Measurements from ENCODE around the gene ARHGAP9. TPM values are rescaled to one million over a fixed set of nuclear protein-coding genes. Genes with fewer than 3 reads are reported as not detected.
A peak's percentile ranks its signal among the peaks of the same experiment; 100 is the strongest.

The ARHGAP9 gene
- total RNA-seq, 1 donor from 2014 or later = 5.0 TPM

- DNase-seq = no peak
Measured at GRCh38 chr12:57472391-57472790, 7.3 kb downstream of the ARHGAP9 start.

GRCh38 chr12:57471661-57472060 is 8.0 kb downstream of the ARHGAP9 start:
- DNase-seq = no peak

GRCh38 chr12:57470970-57471656 is 8.6 kb downstream of the ARHGAP9 start:
- no peak for DNase-seq

- DNase-seq = no peak
Measured at GRCh38 chr12:57470286-57470969, 9.2 kb downstream of the ARHGAP9 start.

- DNase-seq = no peak
Measured at GRCh38 chr12:57469296-57470164, 10.1 kb downstream of the ARHGAP9 start.

GRCh38 chr12:57467915-57468314 is 11.8 kb downstream of the ARHGAP9 start:
- DNase-seq = no peak

GRCh38 chr12:57467212-57467874 is 12.3 kb downstream of the ARHGAP9 start:
- DNase-seq = no peak

GRCh38 chr12:57465747-57466505 is 13.7 kb downstream of the ARHGAP9 start:
- DNase-seq = no peak

GRCh38 chr12:57465030-57465746 is 14.5 kb downstream of the ARHGAP9 start:
- DNase-seq = no peak

- no peak for DNase-seq
Measured at GRCh38 chr12:57464569-57464968, 15.1 kb downstream of the ARHGAP9 start.

GRCh38 chr12:57462912-57463253 is 16.8 kb downstream of the ARHGAP9 start:
- no peak for DNase-seq

GRCh38 chr12:57462251-57462911 is 17.3 kb downstream of the ARHGAP9 start:
- DNase-seq = peak; percentile 85

GRCh38 chr12:57461917-57462250 is 17.8 kb downstream of the ARHGAP9 start:
- DNase-seq = peak; percentile 80

- DNase-seq = peak; percentile 85
Measured at GRCh38 chr12:57461276-57461916, 18.3 kb downstream of the ARHGAP9 start.

GRCh38 chr12:57460841-57461275 is 18.8 kb downstream of the ARHGAP9 start:
- peak; percentile 38 for DNase-seq

- DNase-seq = no peak
Measured at GRCh38 chr12:57460468-57460784, 19.2 kb downstream of the ARHGAP9 start.

- DNase-seq = peak; percentile 77
Measured at GRCh38 chr12:57459750-57460467, 19.8 kb downstream of the ARHGAP9 start, which contains the start of gene GLI1. Gene GLI1 (plus strand): TSS chr12:57459785. CDS start chr12:57463692, 3,907 bp downstream.

GRCh38 chr12:57459055-57459749 is 20.5 kb downstream of the ARHGAP9 start:
- peak; percentile 95 for DNase-seq

GRCh38 chr12:57458665-57459054 is 21.0 kb downstream of the ARHGAP9 start:
- no peak for DNase-seq
